ENCODE data around the gene HMCN2. TPM values are rescaled to one million over a fixed set of nuclear protein-coding genes. Genes with fewer than 3 reads are reported as not detected.
"Not testable (repeated sequence)": the region's sequence is repeated elsewhere in the genome, so short reads cannot be mapped to it uniquely, and the experiment has no call there.

HMCN2 gene
- total RNA-seq, 2 experiments from 2014 or later: not detected

GRCh38 chr9:130339306-130339705 is 73.7 kb downstream of the HMCN2 start:
- Histone ChIP-seq H3K27ac (ENCODE audit: low read depth, low read length, poor library complexity, severe bottlenecking) (no peak overlapping the region), H3K36me3 (ENCODE audit: insufficient read depth, low read length) (no peaks in the 10 kb centered on the region), H3K9me3 (ENCODE audit: low read length) (no peaks in the 10 kb centered on the region), H2AFZ (ENCODE audit: low read length) (no peak overlapping the region), H3K4me2 (ENCODE audit: low read length) (no peak overlapping the region), H3K9me2 (ENCODE audit: insufficient read depth, low read length) (no peaks in the 10 kb centered on the region), H4K20me1 (ENCODE audit: insufficient read depth, low read length) (no peaks in the 10 kb centered on the region), H3K4me1 (ENCODE audit: insufficient read depth, low read length, poor library complexity, severe bottlenecking) (no peaks in the 10 kb centered on the region), H3K4me3 (ENCODE audit: low read depth, low read length, poor library complexity, severe bottlenecking) (no peak overlapping the region), H3K79me2 (ENCODE audit: insufficient read depth, low read depth, low read length) (no peaks in the 10 kb centered on the region)
- intact Hi-C loops (cut with micrococcal nuclease; ENCODE audit: unreplicated experiment): no loop called here
- TF ChIP-seq EZH2phosphoT487 (IDR thresholded peaks at IDR 0.05; ENCODE audit: borderline replicate concordance, low read depth, low read length) (no peak), CTCF (conservative IDR thresholded peaks at IDR 0.05; ENCODE audit: low read length) (no peak)
- no TSS peak for BruUV-seq (replicated peaks)
- DNase-seq (ENCODE audit: low spot score): no peak
- ChIA-PET POLR2A (no interaction called here), CTCF (ENCODE audit: unreplicated experiment) (no interaction called here)

GRCh38 chr9:130340011-130340410 is 74.5 kb downstream of the HMCN2 start:
- POLR2A ChIA-PET: no interaction called here
- Histone ChIP-seq H3K27ac (ENCODE audit: low read depth, low read length, poor library complexity, severe bottlenecking) (no peak overlapping the region), H3K79me2 (ENCODE audit: insufficient read depth, low read depth, low read length) (no peaks in the 10 kb centered on the region), H3K36me3 (ENCODE audit: insufficient read depth, low read length) (no peaks in the 10 kb centered on the region), H4K20me1 (ENCODE audit: insufficient read depth, low read length) (no peaks in the 10 kb centered on the region), H3K9me2 (ENCODE audit: insufficient read depth, low read length) (no peaks in the 10 kb centered on the region), H3K4me3 (ENCODE audit: low read depth, low read length, poor library complexity, severe bottlenecking) (no peak overlapping the region), H3K4me1 (ENCODE audit: insufficient read depth, low read length, poor library complexity, severe bottlenecking) (no peaks in the 10 kb centered on the region), H3K4me2 (ENCODE audit: low read length) (no peak overlapping the region), H3K9me3 (ENCODE audit: low read length) (no peaks in the 10 kb centered on the region), H2AFZ (ENCODE audit: low read length) (no peak overlapping the region)
- intact Hi-C loops (cut with micrococcal nuclease; ENCODE audit: unreplicated experiment): no loop called here
- no peak for DNase-seq (ENCODE audit: low spot score)
- no TSS peak for BruUV-seq (replicated peaks)
- CTCF ChIA-PET (ENCODE audit: unreplicated experiment): no interaction called here
- TF ChIP-seq EZH2phosphoT487 (IDR thresholded peaks at IDR 0.05; ENCODE audit: borderline replicate concordance, low read depth, low read length): no peak

- DNase-seq (ENCODE audit: low spot score); CTCF ChIA-PET (ENCODE audit: unreplicated experiment); H3K9me3 ChIP-seq (ENCODE audit: low read length); H3K36me3 ChIP-seq (ENCODE audit: insufficient read depth, low read length); POLR2A ChIA-PET; BruUV-seq (replicated peaks); H3K79me2 ChIP-seq (ENCODE audit: insufficient read depth, low read depth, low read length); H3K4me1 ChIP-seq (ENCODE audit: insufficient read depth, low read length, poor library complexity, severe bottlenecking); H3K4me3 ChIP-seq (ENCODE audit: low read depth, low read length, poor library complexity, severe bottlenecking); H2AFZ ChIP-seq (ENCODE audit: low read length); H4K20me1 ChIP-seq (ENCODE audit: insufficient read depth, low read length); H3K9me2 ChIP-seq (ENCODE audit: insufficient read depth, low read length); intact Hi-C loops (cut with micrococcal nuclease; ENCODE audit: unreplicated experiment); H3K4me2 ChIP-seq (ENCODE audit: low read length); H3K27ac ChIP-seq (ENCODE audit: low read depth, low read length, poor library complexity, severe bottlenecking): not testable (repeated sequence)
Observed at GRCh38 chr9:130340557-130340956, 75.0 kb downstream of the HMCN2 start.

GRCh38 chr9:130341128-130341527 is 75.6 kb downstream of the HMCN2 start:
- POLR2A ChIA-PET: no interaction called here
- CTCF ChIA-PET (ENCODE audit: unreplicated experiment): no interaction called here
- H3K36me3 ChIP-seq (ENCODE audit: insufficient read depth, low read length): no peaks in the 10 kb centered on the region
- no peaks in the 10 kb centered on the region for H3K9me2 ChIP-seq (ENCODE audit: insufficient read depth, low read length)
- no peaks in the 10 kb centered on the region for H4K20me1 ChIP-seq (ENCODE audit: insufficient read depth, low read length)
- H3K27ac ChIP-seq (ENCODE audit: low read depth, low read length, poor library complexity, severe bottlenecking): no peak overlapping the region
- DNase-seq (ENCODE audit: low spot score): no peak
- H3K4me2 ChIP-seq (ENCODE audit: low read length): no peak overlapping the region
- no TSS peak for BruUV-seq (replicated peaks)
- TF ChIP-seq CTCF (conservative IDR thresholded peaks at IDR 0.05; ENCODE audit: low read length) (no peak), EZH2phosphoT487 (IDR thresholded peaks at IDR 0.05; ENCODE audit: borderline replicate concordance, low read depth, low read length) (no peak)
- no peaks in the 10 kb centered on the region for H3K79me2 ChIP-seq (ENCODE audit: insufficient read depth, low read depth, low read length)
- no peaks in the 10 kb centered on the region for H3K4me1 ChIP-seq (ENCODE audit: insufficient read depth, low read length, poor library complexity, severe bottlenecking)
- H2AFZ ChIP-seq (ENCODE audit: low read length): no peak overlapping the region
- H3K4me3 ChIP-seq (ENCODE audit: low read depth, low read length, poor library complexity, severe bottlenecking): no peak overlapping the region
- intact Hi-C loops (cut with micrococcal nuclease; ENCODE audit: unreplicated experiment): no loop called here
- no peaks in the 10 kb centered on the region for H3K9me3 ChIP-seq (ENCODE audit: low read length)

Measured in OCI-LY7 (cell line).